Measurements from ENCODE around the gene SMARCA4. TPM values are rescaled to one million over a fixed set of nuclear protein-coding genes. Genes with fewer than 3 reads are reported as not detected.

SMARCA4 gene
- total RNA-seq, 1 experiment from 2014 or later: 103 TPM

DNA sequence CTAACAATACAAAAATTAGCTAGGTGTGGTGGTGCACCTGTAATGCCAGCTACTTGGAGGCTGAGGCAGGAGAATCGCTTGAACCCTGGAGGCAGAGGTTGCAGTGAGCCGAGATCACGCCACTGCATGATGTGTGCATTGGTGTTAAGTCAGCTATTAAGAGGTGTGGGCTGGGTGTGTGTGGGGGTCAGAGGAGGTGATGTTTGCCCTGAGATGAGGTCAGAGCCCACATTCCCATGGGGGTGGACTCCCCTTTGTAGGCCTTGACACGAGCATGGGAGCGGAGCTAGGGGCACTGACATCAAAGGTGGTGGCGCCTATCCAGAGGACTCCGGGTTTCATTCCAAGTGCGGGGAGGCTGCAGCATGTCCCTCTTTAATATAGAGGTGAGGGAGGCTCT, 93.8 kb downstream of the SMARCA4 start:
- no peak overlapping the region for H3K9ac ChIP-seq (ENCODE audit: low read length)
- H3K36me3 ChIP-seq (ENCODE audit: insufficient read depth, low read length): no peaks in the 10 kb centered on the region
- no peak for DNase-seq
- no peaks in the 10 kb centered on the region for H3K27me3 ChIP-seq (ENCODE audit: low read length)
- no peaks in the 10 kb centered on the region for H3K9me3 ChIP-seq (ENCODE audit: low read length)
- H2AFZ ChIP-seq (ENCODE audit: low read length): no peak overlapping the region
- peaks cover 11% of the 10 kb centered on the region for H3K79me2 ChIP-seq (ENCODE audit: low read length)
- peaks cover 42% of the 10 kb centered on the region for H3K4me1 ChIP-seq (ENCODE audit: low read length)
- no peak overlapping the region for H3K27ac ChIP-seq (ENCODE audit: low read length)
- H3K4me3 ChIP-seq (ENCODE audit: low read length): no peak overlapping the region
- H4K20me1 ChIP-seq (ENCODE audit: insufficient read depth, low read depth, low read length): no peaks in the 10 kb centered on the region
- H3K4me2 ChIP-seq (ENCODE audit: low read depth, low read length, poor library complexity, severe bottlenecking): no peak overlapping the region
- H3K9me2 ChIP-seq (replicated peaks; ENCODE audit: insufficient read depth, low read length): no peaks in the 10 kb centered on the region

GRCh38 chr19:11058246-11059030, 97.6 kb downstream of the SMARCA4 start:
- DNase-seq: no peak
- H3K27ac ChIP-seq (ENCODE audit: low read length): no peak overlapping the region
- H3K9me3 ChIP-seq (ENCODE audit: low read length): no peaks in the 10 kb centered on the region
- no peak overlapping the region for H3K4me3 ChIP-seq (ENCODE audit: low read length)
- no peaks in the 10 kb centered on the region for H3K9me2 ChIP-seq (replicated peaks; ENCODE audit: insufficient read depth, low read length)
- H3K36me3 ChIP-seq (ENCODE audit: insufficient read depth, low read length): 0 out of 2 replicates have a peak, but pooled peaks cover 6% of the 10 kb centered on the region
- H3K4me2 ChIP-seq (ENCODE audit: low read depth, low read length, poor library complexity, severe bottlenecking): no peak overlapping the region
- no peak overlapping the region for H3K9ac ChIP-seq (ENCODE audit: low read length)
- H2AFZ ChIP-seq (ENCODE audit: low read length): no peak overlapping the region
- peaks cover 9% of the 10 kb centered on the region for H3K4me1 ChIP-seq (ENCODE audit: low read length)
- no peaks in the 10 kb centered on the region for H3K79me2 ChIP-seq (ENCODE audit: low read length)
- no peaks in the 10 kb centered on the region for H3K27me3 ChIP-seq (ENCODE audit: low read length)
- H4K20me1 ChIP-seq (ENCODE audit: insufficient read depth, low read depth, low read length): no peaks in the 10 kb centered on the region

- no peak overlapping the region for H3K27ac ChIP-seq (ENCODE audit: low read length)
- H3K36me3 ChIP-seq (ENCODE audit: insufficient read depth, low read length): 0 out of 2 replicates have a peak, but pooled peaks cover 6% of the 10 kb centered on the region
- H3K4me1 ChIP-seq (ENCODE audit: low read length): peaks cover 5% of the 10 kb centered on the region; the same call in 1 of the 2 replicates
- no peak for DNase-seq
- H3K9me3 ChIP-seq (ENCODE audit: low read length): no peaks in the 10 kb centered on the region
- no peaks in the 10 kb centered on the region for H3K79me2 ChIP-seq (ENCODE audit: low read length)
- H3K4me2 ChIP-seq (ENCODE audit: low read depth, low read length, poor library complexity, severe bottlenecking): no peak overlapping the region
- H3K4me3 ChIP-seq (ENCODE audit: low read length): no peak overlapping the region
- H4K20me1 ChIP-seq (ENCODE audit: insufficient read depth, low read depth, low read length): no peaks in the 10 kb centered on the region
- H3K9ac ChIP-seq (ENCODE audit: low read length): no peak overlapping the region
- no peaks in the 10 kb centered on the region for H3K9me2 ChIP-seq (replicated peaks; ENCODE audit: insufficient read depth, low read length)
- H2AFZ ChIP-seq (ENCODE audit: low read length): no peak overlapping the region
- no peaks in the 10 kb centered on the region for H3K27me3 ChIP-seq (ENCODE audit: low read length)
Measured at GRCh38 chr19:11059511-11060358, 98.9 kb downstream of the SMARCA4 start.

GRCh38 chr19:11061952-11062351, 101.1 kb downstream of the SMARCA4 start:
- no peak overlapping the region for H3K4me2 ChIP-seq (ENCODE audit: low read depth, low read length, poor library complexity, severe bottlenecking)
- H3K4me1 ChIP-seq (ENCODE audit: low read length): peaks cover 5% of the 10 kb centered on the region; the same call in 1 of the 2 replicates
- H3K27me3 ChIP-seq (ENCODE audit: low read length): no peaks in the 10 kb centered on the region
- DNase-seq: no peak
- H4K20me1 ChIP-seq (ENCODE audit: insufficient read depth, low read depth, low read length): no peaks in the 10 kb centered on the region
- no peak overlapping the region for H3K27ac ChIP-seq (ENCODE audit: low read length)
- H3K36me3 ChIP-seq (ENCODE audit: insufficient read depth, low read length): 0 out of 2 replicates have a peak, but pooled peaks cover 6% of the 10 kb centered on the region
- H3K9ac ChIP-seq (ENCODE audit: low read length): no peak overlapping the region
- no peaks in the 10 kb centered on the region for H3K9me3 ChIP-seq (ENCODE audit: low read length)
- no peaks in the 10 kb centered on the region for H3K9me2 ChIP-seq (replicated peaks; ENCODE audit: insufficient read depth, low read length)
- no peaks in the 10 kb centered on the region for H3K79me2 ChIP-seq (ENCODE audit: low read length)
- H2AFZ ChIP-seq (ENCODE audit: low read length): no peak overlapping the region
- H3K4me3 ChIP-seq (ENCODE audit: low read length): no peak overlapping the region

GRCh38 chr19:11063434-11063833, 102.6 kb downstream of the SMARCA4 start:
- Histone ChIP-seq H3K4me3 (ENCODE audit: low read length) (no peak overlapping the region), H3K4me1 (ENCODE audit: low read length) (peaks cover 5% of the 10 kb centered on the region; the same call in 1 of the 2 replicates), H3K36me3 (ENCODE audit: insufficient read depth, low read length) (0 out of 2 replicates have a peak, but pooled peaks cover 11% of the 10 kb centered on the region), H3K79me2 (ENCODE audit: low read length) (no peaks in the 10 kb centered on the region), H2AFZ (ENCODE audit: low read length) (no peak overlapping the region), H3K9me3 (ENCODE audit: low read length) (no peaks in the 10 kb centered on the region), H3K9ac (ENCODE audit: low read length) (no peak overlapping the region), H3K27ac (ENCODE audit: low read length) (no peak overlapping the region), H4K20me1 (ENCODE audit: insufficient read depth, low read depth, low read length) (no peaks in the 10 kb centered on the region), H3K9me2 (replicated peaks; ENCODE audit: insufficient read depth, low read length) (no peaks in the 10 kb centered on the region), H3K4me2 (ENCODE audit: low read depth, low read length, poor library complexity, severe bottlenecking) (no peak overlapping the region), H3K27me3 (ENCODE audit: low read length) (no peaks in the 10 kb centered on the region)
- no peak for DNase-seq

DNA sequence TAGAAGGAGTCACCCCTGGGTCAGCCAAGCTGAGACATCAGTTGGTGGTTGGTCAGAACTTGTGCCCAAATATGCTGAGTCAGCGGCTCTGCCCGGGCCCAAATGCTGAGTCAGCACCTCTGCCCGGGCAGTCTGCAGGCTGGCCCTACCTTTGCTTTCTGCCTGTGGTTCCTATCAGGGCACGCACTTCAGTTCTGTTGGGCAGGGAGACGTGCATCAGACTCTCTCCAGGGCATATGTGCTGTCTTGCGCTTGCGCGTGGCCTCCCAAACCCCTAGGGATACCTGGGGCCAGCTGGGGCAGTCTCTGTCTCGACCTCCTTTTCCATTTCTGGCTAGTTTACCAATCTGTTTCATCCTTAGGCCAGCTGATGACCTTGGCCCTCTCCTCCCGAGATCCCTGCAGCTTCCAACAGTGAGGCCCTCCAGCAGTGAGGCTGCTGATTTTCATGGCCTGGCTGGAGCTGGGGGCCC, 104.0 kb downstream of the SMARCA4 start:
- H3K4me3 ChIP-seq (ENCODE audit: low read length): no peak overlapping the region
- no peaks in the 10 kb centered on the region for H3K9me2 ChIP-seq (replicated peaks; ENCODE audit: insufficient read depth, low read length)
- no peaks in the 10 kb centered on the region for H3K79me2 ChIP-seq (ENCODE audit: low read length)
- peaks cover 5% of the 10 kb centered on the region; the same call in 1 of the 2 replicates for H3K4me1 ChIP-seq (ENCODE audit: low read length)
- no peak overlapping the region for H2AFZ ChIP-seq (ENCODE audit: low read length)
- no peak overlapping the region for H3K27ac ChIP-seq (ENCODE audit: low read length)
- no peak for DNase-seq
- H3K36me3 ChIP-seq (ENCODE audit: insufficient read depth, low read length): 0 out of 2 replicates have a peak, but pooled peaks cover 11% of the 10 kb centered on the region
- H4K20me1 ChIP-seq (ENCODE audit: insufficient read depth, low read depth, low read length): no peaks in the 10 kb centered on the region
- H3K4me2 ChIP-seq (ENCODE audit: low read depth, low read length, poor library complexity, severe bottlenecking): no peak overlapping the region
- H3K9ac ChIP-seq (ENCODE audit: low read length): no peak overlapping the region
- no peaks in the 10 kb centered on the region for H3K9me3 ChIP-seq (ENCODE audit: low read length)
- H3K27me3 ChIP-seq (ENCODE audit: low read length): no peaks in the 10 kb centered on the region

GRCh38 chr19:11066326-11066725, 105.5 kb downstream of the SMARCA4 start:
- no peaks in the 10 kb centered on the region for H3K79me2 ChIP-seq (ENCODE audit: low read length)
- no peak overlapping the region for H3K4me2 ChIP-seq (ENCODE audit: low read depth, low read length, poor library complexity, severe bottlenecking)

More at GRCh38 chr19:11066326-11066725, 105.5 kb downstream of the SMARCA4 start:
- Histone ChIP-seq H3K4me1 (ENCODE audit: low read length) (no peaks in the 10 kb centered on the region), H3K27ac (ENCODE audit: low read length) (no peak overlapping the region), H2AFZ (ENCODE audit: low read length) (no peak overlapping the region), H3K27me3 (ENCODE audit: low read length) (no peaks in the 10 kb centered on the region), H3K36me3 (ENCODE audit: insufficient read depth, low read length) (0 out of 2 replicates have a peak, but pooled peaks cover 8% of the 10 kb centered on the region), H3K9me2 (replicated peaks; ENCODE audit: insufficient read depth, low read length) (no peaks in the 10 kb centered on the region), H3K9me3 (ENCODE audit: low read length) (no peaks in the 10 kb centered on the region), H3K9ac (ENCODE audit: low read length) (no peak overlapping the region), H3K4me3 (ENCODE audit: low read length) (no peak overlapping the region), H4K20me1 (ENCODE audit: insufficient read depth, low read depth, low read length) (no peaks in the 10 kb centered on the region)
- DNase-seq: no peak

Data from Karpas-422 (cell line).